Loucy (cell line): ENCODE measurements around the gene PLA2G5.

Experiments used
- H2AFZ ChIP-seq: fragments of 200-600 bp; sonication (generic); 2 replicates; pipeline ENCODE4 v1.6.0; 2016; ENCODE audit warnings: antibody characterized with exemption, mild to moderate bottlenecking, low read length, moderate library complexity
- H3F3A ChIP-seq: fragments of 200-600 bp; 2 replicates; pipeline ENCODE4 v1.6.0; 2016; ENCODE audit warnings: antibody characterized with exemption, low read depth, mild to moderate bottlenecking
- H3K27me3 ChIP-seq: fragments of 200-600 bp; sonication (generic); 2 replicates; pipeline ENCODE4 v1.6.1; 2014; ENCODE audit warnings: low read length, mild to moderate bottlenecking; ENCODE audit not compliant: insufficient read depth, poor library complexity, severe bottlenecking
- H3K36me3 ChIP-seq: fragments of 200-600 bp; sonication (generic); 2 replicates; pipeline ENCODE4 v1.6.1; 2016; ENCODE audit warnings: low read length; ENCODE audit not compliant: insufficient read depth
- H3K4me1 ChIP-seq: fragments of 200-600 bp; sonication (generic); 2 replicates; pipeline ENCODE4 v1.5.1; 2014; ENCODE audit warnings: low read length, mild to moderate bottlenecking; ENCODE audit not compliant: insufficient read depth, poor library complexity, severe bottlenecking
- H3K4me2 ChIP-seq: fragments of 200-600 bp; sonication (generic); 2 replicates; pipeline ENCODE4 v1.6.0; 2014; ENCODE audit warnings: antibody characterized with exemption, low read length, low read depth, mild to moderate bottlenecking; ENCODE audit not compliant: poor library complexity, severe bottlenecking
- H3K4me3 ChIP-seq: fragments of 200-600 bp; sonication (generic); 2 replicates; pipeline ENCODE4 v1.5.1; 2014; ENCODE audit warnings: low read length, mild to moderate bottlenecking, mixed read lengths; ENCODE audit not compliant: poor library complexity, severe bottlenecking
- H3K79me2 ChIP-seq: fragments of 200-600 bp; sonication (generic); 2 replicates; pipeline ENCODE4 v1.6.1; 2014; ENCODE audit warnings: low read length; ENCODE audit not compliant: insufficient read depth
- H3K9ac ChIP-seq: fragments of 200-600 bp; sonication (generic); 2 replicates; pipeline ENCODE4 v1.6.0; 2014; ENCODE audit warnings: mild to moderate bottlenecking, low read depth, low read length, moderate library complexity; ENCODE audit not compliant: poor library complexity, severe bottlenecking
- H3K9me2 ChIP-seq: fragments of 200-600 bp; sonication (generic); replicated peaks from 2 replicates; pipeline ENCODE4 v1.6.1; 2016; ENCODE audit warnings: low read depth, low read length, mixed read lengths
- H3K9me3 ChIP-seq: fragments of 200-600 bp; sonication (generic); 2 replicates; pipeline ENCODE4 v1.6.1; 2014; ENCODE audit warnings: mild to moderate bottlenecking, antibody characterized with exemption, low read length, low read depth; ENCODE audit not compliant: insufficient read depth
- H4K20me1 ChIP-seq: fragments of 200-600 bp; sonication (generic); 2 replicates; pipeline ENCODE4 v1.6.0; 2014; ENCODE audit warnings: antibody characterized with exemption, low read length, mild to moderate bottlenecking; ENCODE audit not compliant: insufficient read depth, poor library complexity, severe bottlenecking
- EZH2phosphoT487 ChIP-seq: fragments of 200-600 bp; IDR thresholded peaks from 2 replicates; pipeline ENCODE4 v1.6.1; 2018; ENCODE audit warnings: antibody characterized with exemption, mild to moderate bottlenecking, moderate library complexity, borderline replicate concordance
- TF ChIP-seq, protein P1 (sequence below): fragments of 200-600 bp; sonication (generic); conservative IDR thresholded peaks from 2 replicates; pipeline ENCODE4 v1.5.1; 2014; ENCODE audit warnings: mild to moderate bottlenecking, antibody characterized with exemption, low read length

The PLA2G5 gene

DNA sequence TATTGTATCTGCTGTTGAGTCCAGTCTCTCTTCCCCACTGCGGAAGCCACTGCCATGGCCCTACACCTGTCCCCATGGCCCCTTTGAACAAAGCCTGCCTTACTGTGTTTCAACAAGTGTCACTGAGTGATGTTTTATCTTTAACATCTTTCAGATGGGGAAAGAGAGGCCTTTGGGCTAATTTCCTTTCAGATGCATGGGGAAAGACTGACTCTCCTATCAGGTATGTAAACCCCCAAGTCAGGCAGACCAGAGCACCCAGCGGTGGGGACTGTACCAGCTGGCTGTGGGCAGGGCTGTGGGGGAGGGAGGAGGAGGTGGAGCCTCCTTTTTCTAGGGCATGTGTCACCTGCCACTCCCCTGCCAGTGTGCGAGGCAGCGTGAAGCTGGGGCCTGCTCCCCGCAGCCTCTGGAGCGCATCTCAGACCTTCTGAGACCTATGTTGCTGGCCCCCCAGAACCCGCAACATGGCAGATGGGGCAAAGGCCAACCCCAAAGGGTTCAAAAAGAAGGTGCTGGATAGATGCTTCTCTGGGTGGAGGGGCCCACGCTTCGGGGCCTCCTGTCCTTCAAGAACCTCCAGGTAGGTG, 69.1 kb downstream of the PLA2G5 start, which contains the start of gene PLA2G2F:
PLA2G2F (plus strand) TSS at position 363 of the 590 bp plus-strand sequence; CDS start at position 468, 105 bp downstream.
- Histone ChIP-seq H2AFZ (no peak within 1 kb of the TSS), H3K4me2 (no peak within 1 kb of the TSS), H3K9me2 (no peaks in the 10 kb centered on the region), H3K9ac (no peak within 1 kb of the TSS), H3K4me1 (no peaks in the 10 kb centered on the region), H4K20me1 (no peaks in the 10 kb centered on the region), H3K27me3 (no peaks in the 10 kb centered on the region), H3K4me3 (no peak within 1 kb of the TSS), H3K36me3 (no peaks in the 10 kb centered on the region), H3K9me3 (no peaks in the 10 kb centered on the region), H3K79me2 (no peaks in the 10 kb centered on the region), H3F3A (no peaks in the 10 kb centered on the region)
- no peak for TF ChIP-seq EZH2phosphoT487
- TF ChIP-seq, protein P1, sequence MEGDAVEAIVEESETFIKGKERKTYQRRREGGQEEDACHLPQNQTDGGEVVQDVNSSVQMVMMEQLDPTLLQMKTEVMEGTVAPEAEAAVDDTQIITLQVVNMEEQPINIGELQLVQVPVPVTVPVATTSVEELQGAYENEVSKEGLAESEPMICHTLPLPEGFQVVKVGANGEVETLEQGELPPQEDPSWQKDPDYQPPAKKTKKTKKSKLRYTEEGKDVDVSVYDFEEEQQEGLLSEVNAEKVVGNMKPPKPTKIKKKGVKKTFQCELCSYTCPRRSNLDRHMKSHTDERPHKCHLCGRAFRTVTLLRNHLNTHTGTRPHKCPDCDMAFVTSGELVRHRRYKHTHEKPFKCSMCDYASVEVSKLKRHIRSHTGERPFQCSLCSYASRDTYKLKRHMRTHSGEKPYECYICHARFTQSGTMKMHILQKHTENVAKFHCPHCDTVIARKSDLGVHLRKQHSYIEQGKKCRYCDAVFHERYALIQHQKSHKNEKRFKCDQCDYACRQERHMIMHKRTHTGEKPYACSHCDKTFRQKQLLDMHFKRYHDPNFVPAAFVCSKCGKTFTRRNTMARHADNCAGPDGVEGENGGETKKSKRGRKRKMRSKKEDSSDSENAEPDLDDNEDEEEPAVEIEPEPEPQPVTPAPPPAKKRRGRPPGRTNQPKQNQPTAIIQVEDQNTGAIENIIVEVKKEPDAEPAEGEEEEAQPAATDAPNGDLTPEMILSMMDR: no peak

GRCh38 chr1:20139776-20140612, 70.0 kb downstream of the PLA2G5 start:
- Histone ChIP-seq H3K4me3 (no peak overlapping the region), H3K9me2 (no peaks in the 10 kb centered on the region), H3K79me2 (no peaks in the 10 kb centered on the region), H2AFZ (no peak overlapping the region), H3F3A (no peaks in the 10 kb centered on the region), H3K27me3 (no peaks in the 10 kb centered on the region), H3K36me3 (no peaks in the 10 kb centered on the region), H3K4me2 (no peak overlapping the region), H3K9ac (no peak overlapping the region), H3K4me1 (no peaks in the 10 kb centered on the region), H4K20me1 (no peaks in the 10 kb centered on the region), H3K9me3 (no peaks in the 10 kb centered on the region)
- TF ChIP-seq EZH2phosphoT487: no peak
- TF ChIP-seq, protein P1: no peak

DNA sequence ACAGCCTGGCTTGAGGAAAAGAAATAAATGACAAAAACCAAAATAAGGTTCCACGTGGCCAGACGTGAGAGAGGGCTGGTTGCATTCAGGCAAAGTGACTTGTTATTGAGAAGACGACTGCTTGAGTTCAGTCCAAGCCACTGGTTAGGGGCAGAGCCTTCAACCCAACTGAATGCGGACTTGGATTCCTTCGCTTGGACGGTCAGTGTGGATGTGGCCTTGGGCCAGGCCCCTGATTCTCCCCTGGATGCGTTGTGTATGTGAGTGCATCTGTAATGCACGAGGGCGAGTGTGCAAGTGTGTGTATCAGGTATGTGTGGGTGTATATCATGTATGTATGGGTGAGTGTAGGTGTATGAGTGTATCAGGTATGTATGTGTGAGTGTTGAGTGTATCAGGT, 71.0 kb downstream of the PLA2G5 start:
- H3K36me3 ChIP-seq: no peaks in the 10 kb centered on the region
- no peaks in the 10 kb centered on the region for H4K20me1 ChIP-seq
- no peak overlapping the region for H3K9ac ChIP-seq
- H3K4me1 ChIP-seq: no peaks in the 10 kb centered on the region
- TF ChIP-seq EZH2phosphoT487: no peak
- TF ChIP-seq, protein P1: no peak
- no peaks in the 10 kb centered on the region for H3K9me2 ChIP-seq
- H3F3A ChIP-seq: no peaks in the 10 kb centered on the region
- no peaks in the 10 kb centered on the region for H3K9me3 ChIP-seq
- no peak overlapping the region for H2AFZ ChIP-seq
- H3K4me2 ChIP-seq: no peak overlapping the region
- H3K79me2 ChIP-seq: no peaks in the 10 kb centered on the region
- H3K27me3 ChIP-seq: no peaks in the 10 kb centered on the region
- no peak overlapping the region for H3K4me3 ChIP-seq
